CD4-positive, CD25-positive, alpha-beta regulatory T cell (primary cell): Measurements from ENCODE around the gene BSN. TPM values are rescaled to one million over a fixed set of nuclear protein-coding genes. Genes with fewer than 3 reads are reported as not detected.

Source experiments
- ATAC-seq, 2 donors: fragments of 150-1000 bp; cut with Tn5 transposase; one replicate each; pipeline ENCODE4 v1.10.0; 2021; ENCODE audit warnings: low read depth in 2 of 2, moderate number of reproducible peaks in 2 of 2, moderate library complexity in 1 of 2
- DNase-seq, 3 donors: peaks; one replicate each; pipeline versions ENCODE4 v3.0.0 to v3.0.0-alpha.2; 2012 to 2022; ENCODE audit warnings: mixed read lengths in 1 of 3
- H3K27ac ChIP-seq: one replicate; pipeline ENCODE4 v1.7.0; 2013; ENCODE audit warnings: mild to moderate bottlenecking, low read length; ENCODE audit not compliant: insufficient read depth, poor library complexity, severe bottlenecking
- H3K27me3 ChIP-seq: one replicate; pipeline ENCODE4 v1.7.0; 2013; ENCODE audit warnings: low read length; ENCODE audit not compliant: control insufficient read depth, insufficient read depth
- H3K36me3 ChIP-seq: one replicate; pipeline ENCODE4 v1.7.0; 2013; ENCODE audit warnings: mild to moderate bottlenecking, low read length, moderate library complexity; ENCODE audit not compliant: control insufficient read depth, insufficient read depth
- H3K4me1 ChIP-seq: 2 replicates; pipeline ENCODE4 v1.7.0; 2013; ENCODE audit warnings: mild to moderate bottlenecking, low read length; ENCODE audit not compliant: insufficient read depth, control insufficient read depth, poor library complexity, severe bottlenecking
- H3K4me3 ChIP-seq: one replicate; pipeline ENCODE4 v1.7.0; 2013; ENCODE audit warnings: low read depth, mild to moderate bottlenecking, low read length, moderate library complexity
- H3K9me3 ChIP-seq, 2 experiments: 1 replicate in 1 of 2; 2 replicates in 1 of 2; pipeline ENCODE4 v1.7.0; 2013; ENCODE audit warnings: low read length in 2 of 2, mild to moderate bottlenecking in 1 of 2, moderate library complexity in 1 of 2; ENCODE audit not compliant: control insufficient read depth in 2 of 2
- H3K27ac Mint-ChIP-seq, 3 donors: one replicate each; pipeline ENCODE4 v1.8.0; 2020 to 2022; ENCODE audit warnings: mild to moderate bottlenecking in 3 of 3, mixed read lengths in 3 of 3, moderate library complexity in 2 of 3
- H3K27me3 Mint-ChIP-seq: one replicate; pipeline ENCODE4 v1.8.0; 2022; ENCODE audit warnings: mild to moderate bottlenecking, mixed read lengths
- H3K36me3 Mint-ChIP-seq: one replicate; pipeline ENCODE4 v1.8.0; 2020; ENCODE audit warnings: mixed read lengths
- H3K4me1 Mint-ChIP-seq, 4 donors: one replicate each; pipeline ENCODE4 v1.8.0; 2020 to 2022; ENCODE audit warnings: mixed read lengths in 4 of 4, mild to moderate bottlenecking in 1 of 4
- H3K4me3 Mint-ChIP-seq, 4 donors: one replicate each; pipeline ENCODE4 v1.8.0; 2020 to 2022; ENCODE audit warnings: mild to moderate bottlenecking in 4 of 4, mixed read lengths in 4 of 4, moderate library complexity in 3 of 4
- H3K9me3 Mint-ChIP-seq, 7 donors: one replicate each; pipeline ENCODE4 v1.8.0; 2020 to 2022; ENCODE audit warnings: mixed read lengths in 7 of 7, mild to moderate bottlenecking in 3 of 7, moderate library complexity in 2 of 7
- polyA plus RNA-seq, 4 donors: library from polyadenylated mRNA; unstranded; fragments of 300-500 nt; fragmentation: Illumina TruSeq; gene quantifications; one replicate each; pipeline ENCODE4 v1.2.3, GENCODE V29; 2021
- total RNA-seq: library from RNA; stranded (reverse); gene quantifications from one replicate; pipeline ENCODE4 v1.2.3, GENCODE V29; 2022

BSN gene
- total and polyA plus RNA-seq, 5 donors from 2014 or later, result 0.12 TPM; not detected in 4

DNA sequence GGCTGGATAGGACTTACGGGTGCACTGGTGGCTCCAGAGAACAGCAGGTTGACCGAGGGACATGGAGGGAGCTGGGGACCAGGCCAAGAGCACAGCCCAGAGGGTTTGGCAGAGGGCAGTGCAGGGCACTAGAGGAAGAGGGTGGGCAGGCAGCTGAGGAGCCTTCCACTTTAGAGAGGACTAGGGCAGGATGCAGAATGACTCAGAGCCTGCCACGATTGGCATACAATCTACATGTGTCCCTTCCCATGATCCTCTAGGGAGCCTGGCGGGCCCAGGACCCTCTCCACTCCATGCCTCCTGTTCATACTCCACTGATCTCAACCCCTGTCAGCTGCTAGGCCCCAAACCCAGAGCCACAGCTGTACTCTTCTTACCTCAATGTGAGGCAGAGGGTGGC is 105.5 kb downstream of the BSN start:
- Mint-ChIP-seq H3K4me3 (no peak overlapping the region), H3K9me3 (peaks cover 0 to 2% (median 0%) of the 10 kb centered on the region in 7 donors), H3K4me1 (no peaks in the 10 kb centered on the region), H3K27ac (no peak overlapping the region), H3K36me3 (no peaks in the 10 kb centered on the region), H3K27me3 (peaks cover 15% of the 10 kb centered on the region)
- Histone ChIP-seq H3K27me3 (no peaks in the 10 kb centered on the region), H3K36me3 (no peaks in the 10 kb centered on the region), H3K4me1 (no peaks in the 10 kb centered on the region), H3K27ac (no peak overlapping the region), H3K4me3 (no peak overlapping the region), H3K9me3 (no peaks in the 10 kb centered on the region)
- ATAC-seq (no peak), DNase-seq (no peak)

DNA sequence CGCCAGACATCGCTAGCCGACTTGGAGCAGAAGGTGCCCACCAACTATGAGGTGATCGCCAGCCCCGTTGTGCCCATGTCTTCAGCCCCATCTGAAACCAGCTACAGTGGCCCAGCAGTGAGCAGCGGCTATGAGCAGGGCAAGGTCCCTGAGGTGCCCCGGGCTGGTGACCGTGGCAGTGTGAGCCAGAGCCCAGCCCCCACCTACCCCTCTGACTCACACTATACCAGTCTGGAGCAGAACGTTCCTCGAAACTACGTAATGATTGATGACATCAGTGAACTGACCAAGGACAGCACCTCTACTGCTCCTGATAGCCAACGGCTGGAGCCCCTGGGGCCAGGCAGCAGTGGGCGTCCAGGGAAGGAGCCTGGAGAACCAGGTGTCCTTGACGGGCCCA is 107.0 kb downstream of the BSN start:
- Mint-ChIP-seq H3K9me3 (peaks cover 0 to 2% (median 0%) of the 10 kb centered on the region in 7 donors), H3K27me3 (peaks cover 11% of the 10 kb centered on the region), H3K27ac (no peak overlapping the region), H3K4me1 (no peaks in the 10 kb centered on the region), H3K4me3 (no peak overlapping the region), H3K36me3 (no peaks in the 10 kb centered on the region)
- Histone ChIP-seq H3K9me3 (no peaks in the 10 kb centered on the region), H3K36me3 (no peaks in the 10 kb centered on the region), H3K27ac (no peak overlapping the region), H3K27me3 (no peaks in the 10 kb centered on the region), H3K4me3 (no peak overlapping the region), H3K4me1 (no peaks in the 10 kb centered on the region)
- DNase-seq (no peak), ATAC-seq (no peak)

DNA sequence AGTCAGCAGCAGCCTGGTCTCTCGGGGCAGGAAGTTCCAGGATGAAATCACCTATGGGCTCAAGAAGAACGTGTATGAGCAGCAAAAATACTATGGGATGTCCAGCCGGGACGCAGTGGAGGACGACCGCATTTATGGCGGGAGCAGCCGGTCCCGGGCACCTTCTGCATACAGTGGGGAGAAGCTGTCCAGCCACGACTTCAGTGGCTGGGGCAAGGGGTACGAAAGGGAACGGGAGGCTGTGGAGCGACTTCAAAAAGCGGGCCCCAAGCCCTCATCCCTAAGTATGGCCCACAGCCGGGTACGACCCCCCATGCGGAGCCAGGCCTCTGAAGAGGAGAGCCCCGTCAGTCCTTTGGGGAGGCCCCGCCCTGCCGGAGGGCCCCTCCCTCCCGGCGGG is 107.7 kb downstream of the BSN start:
- DNase-seq (no peak), ATAC-seq (no peak)
- Mint-ChIP-seq H3K4me3 (no peak overlapping the region), H3K27me3 (peaks cover 11% of the 10 kb centered on the region), H3K4me1 (no peaks in the 10 kb centered on the region), H3K9me3 (peaks cover 0 to 2% (median 0%) of the 10 kb centered on the region in 7 donors), H3K36me3 (no peaks in the 10 kb centered on the region), H3K27ac (no peak overlapping the region)
- Histone ChIP-seq H3K4me3 (no peak overlapping the region), H3K4me1 (no peaks in the 10 kb centered on the region), H3K27me3 (no peaks in the 10 kb centered on the region), H3K27ac (no peak overlapping the region), H3K9me3 (no peaks in the 10 kb centered on the region), H3K36me3 (no peaks in the 10 kb centered on the region)

DNA sequence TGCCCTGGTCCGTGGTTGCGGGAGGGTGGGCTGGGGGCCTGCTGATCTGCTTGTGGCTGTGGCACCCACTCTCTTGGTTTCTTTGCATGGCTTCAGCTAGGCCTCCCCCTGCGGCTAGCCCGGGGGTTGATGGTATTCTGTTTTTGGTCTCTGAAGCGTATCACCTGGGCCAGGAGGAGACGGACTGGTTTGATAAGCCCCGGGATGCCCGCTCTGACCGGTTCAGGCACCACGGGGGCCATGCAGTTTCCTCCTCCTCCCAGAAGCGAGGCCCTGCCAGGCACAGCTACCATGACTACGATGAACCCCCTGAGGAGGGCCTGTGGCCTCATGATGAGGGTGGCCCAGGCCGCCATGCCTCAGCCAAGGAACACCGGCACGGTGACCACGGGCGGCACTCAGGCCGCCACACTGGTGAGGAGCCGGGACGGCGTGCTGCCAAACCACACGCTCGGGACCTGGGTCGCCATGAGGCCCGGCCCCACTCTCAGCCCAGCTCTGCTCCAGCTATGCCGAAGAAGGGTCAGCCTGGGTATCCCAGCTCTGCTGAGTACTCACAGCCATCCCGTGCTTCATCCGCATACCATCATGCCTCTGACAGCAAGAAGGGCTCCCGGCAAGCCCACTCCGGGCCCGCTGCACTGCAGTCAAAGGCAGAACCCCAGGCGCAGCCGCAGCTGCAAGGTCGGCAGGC is 108.6 kb downstream of the BSN start:
- no peaks in the 10 kb centered on the region for H3K27me3 ChIP-seq
- ATAC-seq, result no peak

DNA sequence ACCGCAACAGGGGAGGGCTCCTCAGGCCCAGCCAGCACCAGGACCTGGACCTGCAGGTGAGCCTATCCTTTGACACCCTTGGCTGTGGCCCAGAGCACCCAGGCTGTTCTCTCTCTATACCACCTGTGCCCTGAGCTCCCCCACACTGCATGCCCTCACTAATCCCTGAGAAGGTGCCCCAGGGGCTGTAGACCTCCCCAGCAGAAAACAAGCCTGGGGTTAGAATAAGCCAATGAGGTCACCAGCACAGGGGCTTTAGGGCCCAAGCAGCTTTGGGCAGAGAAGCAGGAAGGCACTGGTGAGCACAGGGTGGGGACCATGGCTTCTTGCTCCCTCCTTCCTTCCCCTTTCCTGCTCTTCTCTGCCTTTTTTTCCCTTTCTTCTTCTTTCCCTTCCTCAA is 109.6 kb downstream of the BSN start:
- Histone ChIP-seq H3K27ac (no peak overlapping the region), H3K9me3 (no peaks in the 10 kb centered on the region), H3K27me3 (no peaks in the 10 kb centered on the region), H3K4me3 (no peak overlapping the region), H3K4me1 (no peaks in the 10 kb centered on the region), H3K36me3 (no peaks in the 10 kb centered on the region)
- Mint-ChIP-seq H3K36me3 (no peaks in the 10 kb centered on the region), H3K27me3 (peaks cover 13% of the 10 kb centered on the region), H3K4me3 (no peak overlapping the region), H3K9me3 (no peaks in the 10 kb centered on the region), H3K27ac (no peak overlapping the region), H3K4me1 (peaks cover 0 to 1% (median 0%) of the 10 kb centered on the region in 4 donors)
- DNase-seq (no peak), ATAC-seq (no peak)

More for the DNA sequence above, 108.6 kb downstream of the BSN start:
- no peak overlapping the region for H3K4me3 Mint-ChIP-seq
- H3K27ac ChIP-seq, result no peak overlapping the region
- DNase-seq, result no peak
- no peak overlapping the region for H3K4me3 ChIP-seq
- H3K4me1 Mint-ChIP-seq, result no peaks in the 10 kb centered on the region
- no peaks in the 10 kb centered on the region for H3K36me3 Mint-ChIP-seq
- no peak overlapping the region for H3K27ac Mint-ChIP-seq
- no peaks in the 10 kb centered on the region for H3K4me1 ChIP-seq
- H3K36me3 ChIP-seq, result no peaks in the 10 kb centered on the region
- H3K9me3 ChIP-seq, result no peaks in the 10 kb centered on the region
- peaks cover 0 to 2% (median 0%) of the 10 kb centered on the region in 7 donors for H3K9me3 Mint-ChIP-seq
- peaks cover 11% of the 10 kb centered on the region for H3K27me3 Mint-ChIP-seq

DNA sequence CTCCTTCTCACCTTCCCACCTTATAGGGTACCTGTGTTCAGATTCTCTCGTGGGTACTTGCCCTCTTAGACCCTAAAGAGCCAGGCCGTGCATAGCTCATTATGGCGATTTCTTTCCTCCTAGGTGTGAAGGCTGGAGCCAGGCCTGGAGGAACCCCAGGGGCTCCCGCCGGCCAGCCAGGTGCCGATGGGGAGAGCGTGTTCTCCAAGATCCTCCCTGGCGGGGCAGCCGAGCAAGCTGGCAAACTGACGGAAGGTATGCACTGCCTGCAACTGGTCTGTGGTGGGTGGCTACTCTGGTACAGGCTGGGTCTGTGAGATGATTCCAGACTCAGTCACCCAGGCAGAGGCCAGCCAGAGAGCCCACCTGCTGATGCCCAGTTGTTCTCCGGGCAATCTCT is 110.0 kb downstream of the BSN start:
- peaks cover 0 to 1% (median 0%) of the 10 kb centered on the region in 4 donors for H3K4me1 Mint-ChIP-seq
- Histone ChIP-seq H3K36me3 (no peaks in the 10 kb centered on the region), H3K27me3 (no peaks in the 10 kb centered on the region), H3K27ac (no peak overlapping the region), H3K4me1 (no peaks in the 10 kb centered on the region), H3K9me3 (no peaks in the 10 kb centered on the region), H3K4me3 (no peak overlapping the region)
- ATAC-seq (no peak), DNase-seq (no peak)
- H3K27ac Mint-ChIP-seq, result no peak overlapping the region
- peaks cover 12% of the 10 kb centered on the region for H3K27me3 Mint-ChIP-seq
- no peaks in the 10 kb centered on the region for H3K9me3 Mint-ChIP-seq
- no peaks in the 10 kb centered on the region for H3K36me3 Mint-ChIP-seq
- H3K4me3 Mint-ChIP-seq, result no peak overlapping the region

DNA sequence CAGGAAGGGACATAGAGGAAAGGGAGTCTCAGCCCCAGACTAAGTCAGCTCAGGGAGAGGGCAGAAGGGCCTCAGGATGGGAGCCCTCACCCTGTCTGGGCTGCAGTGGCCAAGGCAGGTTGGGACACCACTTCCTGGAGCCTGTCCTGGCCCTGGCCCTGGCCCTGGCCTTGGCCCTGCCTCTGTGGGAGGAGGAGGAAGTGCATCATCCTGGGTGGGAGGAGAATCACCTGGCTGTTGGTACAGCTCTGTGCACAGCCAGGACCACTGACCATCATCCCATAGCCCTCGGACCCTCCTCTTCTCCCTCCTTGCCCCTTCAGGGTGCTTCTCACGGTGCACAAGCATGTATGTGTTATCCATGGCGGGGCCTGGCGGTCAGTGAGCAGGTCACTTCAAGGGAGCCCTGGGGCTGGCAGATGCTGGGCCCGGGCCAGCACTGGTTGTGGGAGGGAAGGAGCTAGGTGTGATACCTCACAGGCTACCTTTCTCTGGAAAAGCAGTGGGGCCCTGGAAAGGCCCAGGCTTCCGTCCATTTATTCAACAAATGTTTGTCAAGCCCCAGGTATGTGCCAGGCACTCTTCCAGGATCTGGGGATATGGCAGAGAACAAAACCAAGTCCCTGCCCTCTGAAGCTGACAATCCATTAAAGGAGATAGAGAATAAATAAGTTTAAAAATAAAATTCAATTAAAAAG is 111.7 kb downstream of the BSN start:
- Histone ChIP-seq H3K27me3 (no peaks in the 10 kb centered on the region), H3K36me3 (no peaks in the 10 kb centered on the region), H3K4me3 (no peak overlapping the region), H3K27ac (no peak overlapping the region), H3K4me1 (no peaks in the 10 kb centered on the region), H3K9me3 (no peaks in the 10 kb centered on the region)
- no peak for ATAC-seq
- H3K27me3 Mint-ChIP-seq, result peaks cover 12% of the 10 kb centered on the region
- no peaks in the 10 kb centered on the region for H3K9me3 Mint-ChIP-seq
- H3K27ac Mint-ChIP-seq, result no peak overlapping the region
- no peak for DNase-seq
- no peak overlapping the region for H3K4me3 Mint-ChIP-seq
- H3K4me1 Mint-ChIP-seq, result peaks cover 0 to 1% (median 0%) of the 10 kb centered on the region in 4 donors
- H3K36me3 Mint-ChIP-seq, result no peaks in the 10 kb centered on the region

DNA sequence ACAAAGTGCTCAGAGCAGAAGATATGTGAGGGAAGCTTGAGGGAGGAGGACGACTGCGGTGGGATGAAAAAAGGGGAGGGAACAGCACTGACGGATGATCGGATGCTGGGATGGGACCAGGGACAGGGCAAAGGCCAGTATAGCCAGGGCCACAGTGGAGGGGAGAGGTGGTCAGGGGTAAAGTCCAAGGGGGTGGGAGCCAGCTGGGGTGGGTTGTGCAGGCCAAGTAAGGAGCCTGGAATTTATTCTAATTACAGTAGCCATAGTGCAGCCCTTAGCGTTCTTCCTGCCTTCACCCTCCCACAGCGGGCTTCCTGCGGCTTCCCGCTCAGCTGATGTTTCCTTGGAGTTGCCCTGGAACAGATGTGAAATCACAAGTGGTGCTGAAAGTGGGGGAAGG is 112.3 kb downstream of the BSN start:
- Mint-ChIP-seq H3K4me3 (no peak overlapping the region), H3K27ac (no peak overlapping the region), H3K36me3 (no peaks in the 10 kb centered on the region), H3K9me3 (no peaks in the 10 kb centered on the region), H3K27me3 (peaks cover 7% of the 10 kb centered on the region), H3K4me1 (peaks cover under 1 to 1% (median 1%) of the 10 kb centered on the region in 4 donors)
- Histone ChIP-seq H3K4me1 (no peaks in the 10 kb centered on the region), H3K9me3 (no peaks in the 10 kb centered on the region), H3K27ac (no peak overlapping the region), H3K4me3 (no peak overlapping the region), H3K36me3 (no peaks in the 10 kb centered on the region), H3K27me3 (no peaks in the 10 kb centered on the region)
- ATAC-seq (no peak), DNase-seq (no peak)
